ENCODE data around the gene ZNF555. TPM values are rescaled to one million over a fixed set of nuclear protein-coding genes. Genes with fewer than 3 reads are reported as not detected.

ZNF555 gene
- total and polyA plus RNA-seq, 2 of the 13 experiments (the other 11 are each of a cell fraction or from before 2014, with no cell fraction given) = 5.0 to 8.0 TPM

GRCh38 chr19:2900296-2901252, 59.3 kb downstream of the ZNF555 start, which contains the start of gene ZNF57 (continued):
- no peak for TF ChIP-seq AFF4 (CRISPR knock-in tag; IDR thresholded peaks at IDR 0.05)
- TF ChIP-seq, protein P1, sequence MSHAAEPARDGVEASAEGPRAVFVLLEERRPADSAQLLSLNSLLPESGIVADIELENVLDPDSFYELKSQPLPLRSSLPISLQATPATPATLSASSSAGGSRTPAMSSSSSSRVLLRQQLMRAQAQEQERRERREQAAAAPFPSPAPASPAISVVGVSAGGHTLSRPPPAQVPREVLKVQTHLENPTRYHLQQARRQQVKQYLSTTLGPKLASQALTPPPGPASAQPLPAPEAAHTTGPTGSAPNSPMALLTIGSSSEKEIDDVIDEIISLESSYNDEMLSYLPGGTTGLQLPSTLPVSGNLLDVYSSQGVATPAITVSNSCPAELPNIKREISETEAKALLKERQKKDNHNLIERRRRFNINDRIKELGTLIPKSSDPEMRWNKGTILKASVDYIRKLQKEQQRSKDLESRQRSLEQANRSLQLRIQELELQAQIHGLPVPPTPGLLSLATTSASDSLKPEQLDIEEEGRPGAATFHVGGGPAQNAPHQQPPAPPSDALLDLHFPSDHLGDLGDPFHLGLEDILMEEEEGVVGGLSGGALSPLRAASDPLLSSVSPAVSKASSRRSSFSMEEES (CRISPR knock-in tag; IDR thresholded peaks at IDR 0.05) = peak; percentile 75
- TF ChIP-seq ZNF460 (CRISPR knock-in tag; IDR thresholded peaks at IDR 0.05; ENCODE audit: borderline replicate concordance) = no peak
- peak; percentile 36 for TF ChIP-seq RBM39 (IDR thresholded peaks at IDR 0.05; ENCODE audit: low read depth, low read length, poor library complexity, severe bottlenecking)
- no peak; the same call in 1 of the 2 replicates for TF ChIP-seq ZNF121 (CRISPR knock-in tag; IDR thresholded peaks at IDR 0.05)
- no peak for TF ChIP-seq ZNF850 (CRISPR knock-in tag; conservative IDR thresholded peaks at IDR 0.05)
- no peak for TF ChIP-seq ZNF557 (CRISPR knock-in tag; IDR thresholded peaks at IDR 0.05)
- no peak for TF ChIP-seq GZF1 (CRISPR knock-in tag; IDR thresholded peaks at IDR 0.05)
- TF ChIP-seq CREM (IDR thresholded peaks at IDR 0.05) = peak; percentile 67; the same call in 1 of the 2 replicates
- TF ChIP-seq CREM (CRISPR knock-in tag; IDR thresholded peaks at IDR 0.05) = no peak
- TF ChIP-seq MEF2D (CRISPR knock-in tag; IDR thresholded peaks at IDR 0.05) = no peak; the same call in 1 of the 2 replicates
- TF ChIP-seq AHR (CRISPR knock-in tag; IDR thresholded peaks at IDR 0.05) = no peak; the same call in 1 of the 2 replicates
- 0 out of 2 replicates have a peak, but pooled peaks have one; percentile 67 for TF ChIP-seq SMYD3 (CRISPR knock-in tag; IDR thresholded peaks at IDR 0.05)
- no peak for TF ChIP-seq HIC2 (CRISPR knock-in tag; IDR thresholded peaks at IDR 0.05; ENCODE audit: low read depth)
- no peak for TF ChIP-seq MTF1 (CRISPR knock-in tag; IDR thresholded peaks at IDR 0.05)
- no peak for TF ChIP-seq JUNB (CRISPR knock-in tag; IDR thresholded peaks at IDR 0.05; ENCODE audit: borderline replicate concordance)
- no peak for TF ChIP-seq CENPBD1 (CRISPR knock-in tag; IDR thresholded peaks at IDR 0.05; ENCODE audit: borderline replicate concordance, low read depth)
- TF ChIP-seq, protein P2, sequence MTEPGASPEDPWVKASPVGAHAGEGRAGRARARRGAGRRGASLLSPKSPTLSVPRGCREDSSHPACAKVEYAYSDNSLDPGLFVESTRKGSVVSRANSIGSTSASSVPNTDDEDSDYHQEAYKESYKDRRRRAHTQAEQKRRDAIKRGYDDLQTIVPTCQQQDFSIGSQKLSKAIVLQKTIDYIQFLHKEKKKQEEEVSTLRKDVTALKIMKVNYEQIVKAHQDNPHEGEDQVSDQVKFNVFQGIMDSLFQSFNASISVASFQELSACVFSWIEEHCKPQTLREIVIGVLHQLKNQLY (CRISPR knock-in tag; IDR thresholded peaks at IDR 0.05) = 0 out of 2 replicates have a peak, but pooled peaks have one; percentile 45
- no peak for TF ChIP-seq HNRNPUL1 (IDR thresholded peaks at IDR 0.05; ENCODE audit: low read depth, low read length)
- no peak for TF ChIP-seq SKI (IDR thresholded peaks at IDR 0.05; ENCODE audit: partially characterized antibody)
- peak; percentile 7 for TF ChIP-seq XRCC5 (optimal IDR thresholded peaks at IDR 0.05; ENCODE audit: low read length)
